Testis (tissue), 2 donors: ENCODE data around the gene ZMYND19.

ENCODE experiments used
- POLR2A ChIP-seq: fragments of 450-650 bp; IDR thresholded peaks from one replicate; pipeline ENCODE4 v1.6.1; 2017; ENCODE audit warnings: antibody characterized with exemption, mild to moderate bottlenecking, moderate library complexity
- TF ChIP-seq, protein P1 (sequence below), 3 experiments: fragments of 450-650 bp in 2 of 3; fragments of 200-600 bp in 1 of 3; sonication (generic) in 1 of 3; IDR thresholded peaks; one replicate each; pipeline ENCODE4 v1.5.1; 2016 to 2019; ENCODE audit warnings: antibody characterized with exemption in 3 of 3, mild to moderate bottlenecking in 2 of 3, moderate library complexity in 1 of 3

GRCh38 chr9:137550231-137550621, 40.1 kb downstream of the ZMYND19 start, which contains the start of gene PNPLA7:
- TF ChIP-seq, protein P1, sequence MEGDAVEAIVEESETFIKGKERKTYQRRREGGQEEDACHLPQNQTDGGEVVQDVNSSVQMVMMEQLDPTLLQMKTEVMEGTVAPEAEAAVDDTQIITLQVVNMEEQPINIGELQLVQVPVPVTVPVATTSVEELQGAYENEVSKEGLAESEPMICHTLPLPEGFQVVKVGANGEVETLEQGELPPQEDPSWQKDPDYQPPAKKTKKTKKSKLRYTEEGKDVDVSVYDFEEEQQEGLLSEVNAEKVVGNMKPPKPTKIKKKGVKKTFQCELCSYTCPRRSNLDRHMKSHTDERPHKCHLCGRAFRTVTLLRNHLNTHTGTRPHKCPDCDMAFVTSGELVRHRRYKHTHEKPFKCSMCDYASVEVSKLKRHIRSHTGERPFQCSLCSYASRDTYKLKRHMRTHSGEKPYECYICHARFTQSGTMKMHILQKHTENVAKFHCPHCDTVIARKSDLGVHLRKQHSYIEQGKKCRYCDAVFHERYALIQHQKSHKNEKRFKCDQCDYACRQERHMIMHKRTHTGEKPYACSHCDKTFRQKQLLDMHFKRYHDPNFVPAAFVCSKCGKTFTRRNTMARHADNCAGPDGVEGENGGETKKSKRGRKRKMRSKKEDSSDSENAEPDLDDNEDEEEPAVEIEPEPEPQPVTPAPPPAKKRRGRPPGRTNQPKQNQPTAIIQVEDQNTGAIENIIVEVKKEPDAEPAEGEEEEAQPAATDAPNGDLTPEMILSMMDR (IDR thresholded peaks at IDR 0.05) = no peak
- no peak for TF ChIP-seq POLR2A
